ENCODE results near the gene VPS13A. TPM values are rescaled to one million over a fixed set of nuclear protein-coding genes. Genes with fewer than 3 reads are reported as not detected.
A peak's percentile ranks its signal among the peaks of the same experiment; 100 is the strongest.

Gene VPS13A
- total RNA-seq, 1 donor from 2014 or later, result 37.8 TPM

- no peak overlapping the region for H3K4me3 ChIP-seq
- no peaks in the 10 kb centered on the region for H3K27me3 ChIP-seq
- H3K36me3 ChIP-seq, result no peaks in the 10 kb centered on the region
- H3K4me1 ChIP-seq, result no peaks in the 10 kb centered on the region
- H3K27ac ChIP-seq, result no peak overlapping the region
- no peaks in the 10 kb centered on the region for H3K9me3 ChIP-seq
- TF ChIP-seq POLR2AphosphoS5 (IDR thresholded peaks at IDR 0.05; ENCODE audit: insufficient read depth in 1 of 2, low read depth in 1 of 2) (no peak), POLR2A (IDR thresholded peaks at IDR 0.05) (no peak), CTCF (IDR thresholded peaks at IDR 0.05) (no peak)
- intact Hi-C loops (cut with DNase I), result no loop called here
- no peak for DNase-seq (ENCODE audit: extremely low spot score in 2 of 2)
Observed at GRCh38 chr9:77170991-77171699, 6.2 kb upstream of the VPS13A start.

- no peak for DNase-seq (ENCODE audit: extremely low spot score in 2 of 2)
- intact Hi-C loops (cut with DNase I), result no loop called here
- no peak overlapping the region for H3K4me3 ChIP-seq
- no peak overlapping the region for H3K27ac ChIP-seq
- no peaks in the 10 kb centered on the region for H3K9me3 ChIP-seq
- peaks cover 18% of the 10 kb centered on the region for H3K4me1 ChIP-seq
- TF ChIP-seq POLR2A (IDR thresholded peaks at IDR 0.05) (no peak), CTCF (IDR thresholded peaks at IDR 0.05) (no peak), POLR2AphosphoS5 (IDR thresholded peaks at IDR 0.05; ENCODE audit: insufficient read depth in 1 of 2, low read depth in 1 of 2) (no peak)
- no peaks in the 10 kb centered on the region for H3K27me3 ChIP-seq
- H3K36me3 ChIP-seq, result no peaks in the 10 kb centered on the region
Observed at GRCh38 chr9:77175151-77175550, 2.2 kb upstream of the VPS13A start.

GRCh38 chr9:77176106-77176505 lies 1.2 kb upstream of the VPS13A start:
- DNase-seq (ENCODE audit: extremely low spot score in 2 of 2), result no peak
- H3K36me3 ChIP-seq, result no peaks in the 10 kb centered on the region
- no peak overlapping the region for H3K27ac ChIP-seq
- H3K4me3 ChIP-seq, result no peak overlapping the region
- peaks cover 18% of the 10 kb centered on the region for H3K4me1 ChIP-seq
- H3K27me3 ChIP-seq, result no peaks in the 10 kb centered on the region
- TF ChIP-seq CTCF (IDR thresholded peaks at IDR 0.05) (no peak), POLR2A (IDR thresholded peaks at IDR 0.05) (no peak), POLR2AphosphoS5 (IDR thresholded peaks at IDR 0.05; ENCODE audit: insufficient read depth in 1 of 2, low read depth in 1 of 2) (no peak)
- intact Hi-C loops (cut with DNase I), result no loop called here
- H3K9me3 ChIP-seq, result no peaks in the 10 kb centered on the region

GRCh38 chr9:77176686-77177142 lies 620 bp upstream of the VPS13A start:
- H3K36me3 ChIP-seq, result no peaks in the 10 kb centered on the region
- DNase-seq (ENCODE audit: extremely low spot score in 2 of 2), result peak in 1 of 2 donors; percentile 90
- no peaks in the 10 kb centered on the region for H3K9me3 ChIP-seq
- peaks cover 18% of the 10 kb centered on the region for H3K4me1 ChIP-seq
- intact Hi-C loops (cut with DNase I), result no loop called here
- peak overlapping the region; percentile 85 for H3K27ac ChIP-seq
- peak overlapping the region; percentile 87 to 89 for H3K4me3 ChIP-seq
- no peaks in the 10 kb centered on the region for H3K27me3 ChIP-seq
- TF ChIP-seq POLR2A (IDR thresholded peaks at IDR 0.05) (no peak), POLR2AphosphoS5 (IDR thresholded peaks at IDR 0.05; ENCODE audit: insufficient read depth in 1 of 2, low read depth in 1 of 2) (no peak), CTCF (IDR thresholded peaks at IDR 0.05) (no peak)
